ENCODE results near the gene PPM1F.
"Not testable (repeated sequence)": the region's sequence is repeated elsewhere in the genome, so short reads cannot be mapped to it uniquely, and the experiment has no call there.

PPM1F gene

GRCh38 chr22:21904250-21904789 lies 48.3 kb downstream of the PPM1F start:
- FAIRE-seq (no peak), DNase-seq (ENCODE audit: insufficient read length, low spot score) (no peak)
- TF ChIP-seq POLR2A (IDR thresholded peaks at IDR 0.05; ENCODE audit: low read depth, low read length): no peak

DNA sequence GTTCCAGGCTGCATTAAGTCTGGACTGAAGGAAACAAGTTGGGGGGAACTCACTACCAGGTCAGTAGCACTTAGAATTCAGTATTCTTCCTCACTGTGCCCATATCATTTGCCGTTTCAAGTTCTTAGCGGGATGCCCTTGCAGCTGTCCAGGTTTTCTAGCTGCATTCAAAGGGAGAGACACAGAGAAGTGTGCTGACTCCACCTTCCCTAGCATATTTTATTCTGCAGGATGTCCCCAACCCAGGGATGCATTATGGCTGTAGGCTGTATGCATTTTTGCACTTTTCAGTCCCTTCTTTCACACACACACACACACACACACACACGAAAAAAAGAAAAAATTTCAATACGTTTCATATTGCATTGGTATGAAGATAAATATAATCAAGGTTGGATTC lies 49.4 kb downstream of the PPM1F start:
- FAIRE-seq: no peak
- DNase-seq (ENCODE audit: insufficient read length, low spot score): no peak
- TF ChIP-seq POLR2A (IDR thresholded peaks at IDR 0.05; ENCODE audit: low read depth, low read length): no peak

GRCh38 chr22:21902296-21903087 lies 50.2 kb downstream of the PPM1F start:
- FAIRE-seq: no peak
- no peak for DNase-seq (ENCODE audit: insufficient read length, low spot score)
- no peak for TF ChIP-seq POLR2A (IDR thresholded peaks at IDR 0.05; ENCODE audit: low read depth, low read length)

DNA sequence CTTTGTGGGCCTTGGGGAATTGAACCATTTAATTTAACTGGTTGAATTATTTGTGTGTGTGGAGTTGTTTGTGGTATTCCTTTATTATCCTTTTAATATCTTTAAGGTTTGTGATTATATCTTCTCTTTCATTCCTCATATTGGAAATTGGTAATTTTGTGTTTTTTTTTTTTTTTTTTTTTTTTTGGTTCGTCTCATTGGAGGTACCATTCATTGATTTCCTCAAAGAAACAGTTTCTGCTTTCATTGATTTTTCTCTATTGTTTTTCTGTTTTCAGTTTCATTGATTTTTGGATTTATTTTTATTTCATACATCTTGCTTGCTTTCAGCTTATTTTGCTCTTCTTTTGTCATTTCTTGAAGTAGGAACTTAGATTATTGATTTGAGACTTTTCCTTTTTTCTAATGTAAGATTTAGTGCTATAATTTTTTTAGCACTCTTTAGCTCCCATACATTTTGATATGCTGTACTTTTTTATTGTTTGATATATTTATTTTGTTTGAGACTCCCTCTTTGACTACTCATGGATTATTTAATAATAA lies 54.2 kb downstream of the PPM1F start:
- FAIRE-seq (no peak), DNase-seq (ENCODE audit: insufficient read length, low spot score) (no peak)
- no peak for TF ChIP-seq POLR2A (IDR thresholded peaks at IDR 0.05; ENCODE audit: low read depth, low read length)

- TF ChIP-seq POLR2A (IDR thresholded peaks at IDR 0.05; ENCODE audit: low read depth, low read length): no peak
- FAIRE-seq (no peak), DNase-seq (ENCODE audit: insufficient read length, low spot score) (no peak)
These were observed 55.6 kb downstream of the PPM1F start for GRCh38 chr22:21896951-21897513.

DNA sequence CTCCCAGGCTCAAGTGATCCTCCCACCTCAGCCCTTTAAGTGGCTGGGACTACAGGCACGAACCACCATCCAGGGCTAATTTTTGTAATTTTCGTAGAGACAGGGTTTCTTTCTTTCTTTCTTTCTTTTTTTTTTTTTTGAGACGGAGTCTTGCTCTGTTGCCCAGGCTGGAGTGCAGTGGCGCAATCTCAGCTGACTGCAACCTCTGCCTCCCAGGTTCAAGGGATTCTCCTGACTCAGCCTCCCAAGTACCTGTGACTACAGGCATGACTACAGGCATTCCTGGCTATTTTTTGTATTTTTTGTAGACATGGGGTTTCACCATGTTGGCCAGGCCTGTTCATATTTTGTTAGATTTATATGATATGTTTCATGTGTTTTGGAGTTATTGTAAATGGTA lies 56.4 kb downstream of the PPM1F start:
- not testable (repeated sequence) for FAIRE-seq; DNase-seq (ENCODE audit: insufficient read length, low spot score)

- FAIRE-seq: no peak
- DNase-seq (ENCODE audit: insufficient read length, low spot score): no peak
- TF ChIP-seq POLR2A (IDR thresholded peaks at IDR 0.05; ENCODE audit: low read depth, low read length): no peak
These were observed 57.8 kb downstream of the PPM1F start for GRCh38 chr22:21894799-21895198.

- FAIRE-seq (no peak), DNase-seq (ENCODE audit: insufficient read length, low spot score) (no peak)
- no peak for TF ChIP-seq POLR2A (IDR thresholded peaks at IDR 0.05; ENCODE audit: low read depth, low read length)
These were observed 63.2 kb downstream of the PPM1F start for GRCh38 chr22:21889251-21889990.

GRCh38 chr22:21887841-21888240 lies 64.8 kb downstream of the PPM1F start:
- no peak for FAIRE-seq
- no peak for TF ChIP-seq POLR2A (IDR thresholded peaks at IDR 0.05; ENCODE audit: low read depth, low read length)
- no peak for DNase-seq (ENCODE audit: insufficient read length, low spot score)

DNA sequence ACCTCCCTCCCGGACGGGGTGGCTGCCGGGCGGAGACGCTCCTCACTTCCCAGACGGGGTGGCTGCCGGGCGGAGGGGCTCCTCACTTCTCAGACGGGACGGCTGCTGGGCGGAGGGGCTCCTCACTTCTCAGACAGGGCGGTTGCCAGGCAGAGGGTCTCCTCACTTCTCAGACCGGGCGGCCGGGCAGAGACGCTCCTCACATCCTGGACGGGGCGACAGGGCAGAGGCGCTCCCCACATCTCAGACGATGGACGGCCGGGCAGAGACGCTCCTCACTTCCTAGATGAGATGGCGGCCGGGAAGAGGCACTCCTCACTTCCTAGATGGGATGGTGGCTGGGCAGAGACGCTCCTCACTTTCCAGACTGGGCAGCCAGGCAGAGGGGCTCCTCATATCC lies 68.7 kb downstream of the PPM1F start:
- FAIRE-seq; DNase-seq (ENCODE audit: insufficient read length, low spot score): not testable (repeated sequence)

DNA sequence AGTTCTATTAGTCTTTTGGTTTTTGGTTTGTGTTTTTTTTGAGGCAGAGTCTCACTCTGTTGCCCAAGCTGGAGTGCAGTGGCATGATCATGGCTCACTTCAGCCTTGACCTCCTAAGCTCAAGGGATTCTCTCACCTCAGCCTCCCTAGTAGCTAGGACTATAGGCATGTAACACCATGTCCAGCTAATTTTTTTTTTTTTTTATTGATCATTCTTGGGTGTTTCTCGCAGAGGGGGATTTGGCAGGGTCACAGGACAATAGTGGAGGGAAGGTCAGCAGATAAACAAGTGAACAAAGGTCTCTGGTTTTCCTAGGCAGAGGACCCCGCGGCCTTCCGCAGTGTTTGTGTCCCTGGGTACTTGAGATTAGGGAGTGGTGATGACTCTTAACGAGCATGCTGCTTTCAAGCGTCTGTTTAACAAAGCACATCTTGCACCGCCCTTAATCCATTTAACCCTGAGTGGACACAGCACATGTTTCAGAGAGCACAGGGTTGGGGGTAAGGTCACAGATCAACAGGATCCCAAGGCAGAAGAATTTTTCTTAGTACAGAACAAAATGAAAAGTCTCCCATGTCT lies 69.8 kb downstream of the PPM1F start:
- DNase-seq (ENCODE audit: insufficient read length, low spot score); FAIRE-seq: not testable (repeated sequence)

GRCh38 chr22:21881841-21882753 lies 70.6 kb downstream of the PPM1F start:
- no peak for FAIRE-seq
- DNase-seq (ENCODE audit: insufficient read length, low spot score): no peak
- TF ChIP-seq POLR2A (IDR thresholded peaks at IDR 0.05; ENCODE audit: low read depth, low read length): no peak

Measured in H54 (cell line).